NCI-H510A treated with DMSO at 0.1 percent for 48 hours (cell line): ENCODE measurements around the gene SEMA5A.

Experiments used
- DNase-seq: peaks from one replicate; lab custom pipeline; 2025; lab: John Stamatoyannopoulos, UW

SEMA5A gene

DNA sequence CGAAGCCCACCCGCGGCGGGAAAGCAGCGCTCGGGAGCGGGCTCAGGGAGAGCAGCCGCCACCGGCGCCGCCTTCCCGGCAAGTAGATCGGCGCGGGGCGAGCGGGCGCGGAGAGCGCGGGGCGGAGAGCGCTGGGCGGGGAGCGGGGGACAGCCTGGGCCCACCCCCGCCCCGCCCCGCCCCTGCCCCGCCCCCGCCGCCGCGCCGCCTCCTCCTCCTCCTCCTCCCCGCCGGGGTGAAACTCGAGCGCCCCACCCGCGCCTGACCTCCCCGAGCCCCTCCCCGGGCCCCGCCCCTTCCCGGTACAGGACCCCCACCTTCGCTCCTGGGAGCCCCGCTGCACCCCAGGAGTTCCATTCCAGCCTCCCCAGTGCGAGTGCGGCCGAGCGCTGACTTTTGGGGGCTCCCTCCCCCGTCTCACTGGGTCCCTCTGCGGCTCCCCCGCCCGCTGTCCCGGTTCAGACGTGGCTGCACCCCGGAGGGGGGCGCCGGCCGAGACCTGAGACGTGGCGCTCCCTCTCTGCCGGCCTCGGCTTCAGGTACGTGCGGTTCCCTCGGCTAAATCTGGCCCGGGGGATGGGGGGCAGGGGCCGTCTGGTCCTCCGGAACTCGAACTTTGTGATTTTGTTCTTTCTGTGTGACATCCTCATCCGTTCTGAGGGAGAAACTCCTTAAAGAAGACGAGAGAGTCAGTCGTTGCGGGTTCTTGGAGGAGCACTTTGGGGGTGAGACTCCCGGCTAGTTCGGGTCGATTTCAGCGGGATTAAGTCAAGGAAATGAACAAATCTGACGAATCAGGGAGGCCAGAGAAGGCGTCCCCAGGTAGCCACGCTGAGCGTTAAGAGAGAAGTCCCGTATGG is at the start of gene SEMA5A:
Gene SEMA5A (minus strand): TSS at position 84 of the 860 bp plus-strand sequence. CDS start 166,129 bp downstream, outside the sequence.
- DNase-seq, result peak; percentile 40

DNA sequence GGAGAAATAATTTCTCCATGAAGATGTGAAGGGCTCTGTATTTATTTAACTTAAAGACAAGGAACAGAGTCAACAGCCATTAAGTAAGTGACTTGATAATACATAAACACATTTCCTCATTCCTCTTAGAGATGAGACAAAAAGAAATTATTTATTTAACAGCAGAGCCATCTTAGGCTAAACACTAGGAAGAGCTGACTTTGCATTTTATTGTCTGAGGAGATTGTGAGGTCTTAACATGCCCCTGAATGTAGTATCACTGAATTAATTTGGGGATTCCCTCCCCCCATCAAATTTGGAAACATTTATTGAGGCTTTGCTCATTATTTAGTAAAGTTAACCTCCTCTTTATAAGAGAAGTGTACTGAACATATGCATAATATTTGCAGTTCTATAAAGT is 49.0 kb upstream of the SEMA5A start:
- DNase-seq, result no peak

GRCh38 chr5:9589049-9589835 is 43.4 kb upstream of the SEMA5A start:
- DNase-seq, result no peak

DNA sequence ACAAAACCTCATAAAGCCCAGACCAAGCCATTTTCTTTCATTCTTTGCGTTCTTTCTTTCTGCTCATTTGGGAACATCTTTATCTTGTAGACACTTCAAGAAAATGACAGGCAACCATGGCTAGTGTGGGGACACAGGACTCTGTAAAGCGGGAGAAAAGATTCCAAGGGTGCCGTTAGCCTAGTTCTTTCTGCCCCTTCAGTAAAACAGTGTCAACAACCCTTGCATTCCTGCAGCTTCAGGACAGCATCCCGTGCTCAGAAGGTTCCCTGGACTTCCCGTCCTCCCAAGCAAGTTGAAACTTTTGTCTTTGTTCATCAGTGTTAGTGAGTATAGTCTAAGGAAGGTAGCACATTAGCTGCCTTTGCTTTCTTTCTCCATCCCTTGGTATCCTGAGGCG is 42.4 kb upstream of the SEMA5A start:
- DNase-seq, result no peak

DNA sequence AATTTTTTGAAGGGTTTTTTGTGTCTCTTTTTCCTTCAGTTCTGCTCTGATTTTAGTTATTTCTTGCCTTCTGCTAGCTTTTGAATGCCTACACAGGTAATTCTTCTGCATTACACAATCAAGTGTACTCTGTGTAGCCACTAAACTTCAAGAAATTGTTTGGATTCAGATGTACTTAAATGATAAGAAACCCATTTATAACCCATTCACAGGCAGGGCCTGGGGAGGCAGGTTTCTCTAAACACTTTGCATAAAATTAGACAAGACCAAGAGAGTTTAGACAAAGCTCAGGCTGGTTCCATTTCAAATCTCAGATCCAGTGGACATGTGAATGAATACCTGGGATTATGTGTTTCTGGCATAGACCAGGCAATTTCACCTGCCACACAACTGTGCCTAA is 41.3 kb upstream of the SEMA5A start:
- DNase-seq, result no peak

- no peak for DNase-seq
Measured at GRCh38 chr5:9582406-9582805, 36.5 kb upstream of the SEMA5A start.

- no peak for DNase-seq
Measured at GRCh38 chr5:9573796-9574195, 27.9 kb upstream of the SEMA5A start.

- no peak for DNase-seq
Measured at GRCh38 chr5:9572246-9572645, 26.4 kb upstream of the SEMA5A start.

GRCh38 chr5:9570876-9571275 is 25.0 kb upstream of the SEMA5A start:
- DNase-seq, result no peak

DNA sequence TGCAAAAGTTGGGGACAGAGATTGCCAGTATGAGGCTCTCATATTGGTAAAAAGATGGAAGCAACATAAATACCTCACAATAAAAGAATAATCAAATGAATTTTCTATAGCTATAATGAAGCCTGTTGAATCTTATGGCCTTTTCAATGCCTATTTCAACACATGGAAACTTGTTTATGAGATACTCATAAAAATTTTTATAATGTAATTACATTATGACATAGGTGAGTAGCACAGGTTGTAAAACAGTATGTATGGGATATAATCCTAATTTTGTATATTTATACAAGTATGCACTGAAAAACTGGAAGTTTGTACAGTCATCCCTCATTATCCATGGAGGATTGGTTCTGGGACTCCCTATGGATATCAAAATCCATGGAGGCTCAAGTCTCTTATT is 21.2 kb upstream of the SEMA5A start:
- DNase-seq, result no peak

GRCh38 chr5:9564752-9565151 is 18.9 kb upstream of the SEMA5A start:
- DNase-seq, result no peak

DNA sequence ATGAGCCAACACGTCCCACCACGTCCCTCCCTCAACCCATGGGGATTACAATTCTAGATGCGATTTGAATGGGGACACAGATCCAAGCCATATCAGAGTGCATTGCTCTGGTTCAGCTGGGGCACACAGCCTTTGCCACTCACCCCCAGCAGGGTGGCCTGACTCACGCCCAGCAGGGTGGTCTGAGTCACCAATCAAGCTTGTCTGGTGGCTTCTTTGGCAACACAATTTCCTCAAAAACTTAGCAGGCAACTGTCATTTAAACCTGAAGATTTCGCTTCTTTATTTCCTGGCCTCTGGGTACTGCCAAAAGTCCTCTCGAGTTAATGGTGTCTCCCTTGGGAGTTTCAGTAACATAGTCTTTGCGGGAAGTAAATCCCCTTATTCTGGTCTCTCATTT is 16.3 kb upstream of the SEMA5A start:
- no peak for DNase-seq

DNA sequence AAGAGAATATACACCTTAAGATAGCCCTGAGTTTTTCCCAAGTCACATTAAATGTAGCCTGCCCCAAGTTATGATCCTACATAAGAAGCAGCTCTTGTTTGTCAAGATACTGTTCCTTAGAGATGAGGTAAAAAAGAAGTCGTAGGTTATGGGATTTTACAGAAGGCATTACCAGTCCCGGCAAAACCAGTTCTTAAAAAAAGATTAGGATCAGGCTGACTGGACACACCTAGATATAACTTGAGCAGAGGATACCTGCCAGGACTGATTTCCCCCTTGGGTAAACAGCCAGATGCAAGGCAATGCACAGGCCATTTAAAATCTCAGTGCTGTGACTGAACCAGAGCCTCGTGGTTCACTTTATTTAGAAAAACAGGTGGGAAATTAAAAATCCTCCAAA is 14.1 kb upstream of the SEMA5A start:
- DNase-seq, result no peak

DNA sequence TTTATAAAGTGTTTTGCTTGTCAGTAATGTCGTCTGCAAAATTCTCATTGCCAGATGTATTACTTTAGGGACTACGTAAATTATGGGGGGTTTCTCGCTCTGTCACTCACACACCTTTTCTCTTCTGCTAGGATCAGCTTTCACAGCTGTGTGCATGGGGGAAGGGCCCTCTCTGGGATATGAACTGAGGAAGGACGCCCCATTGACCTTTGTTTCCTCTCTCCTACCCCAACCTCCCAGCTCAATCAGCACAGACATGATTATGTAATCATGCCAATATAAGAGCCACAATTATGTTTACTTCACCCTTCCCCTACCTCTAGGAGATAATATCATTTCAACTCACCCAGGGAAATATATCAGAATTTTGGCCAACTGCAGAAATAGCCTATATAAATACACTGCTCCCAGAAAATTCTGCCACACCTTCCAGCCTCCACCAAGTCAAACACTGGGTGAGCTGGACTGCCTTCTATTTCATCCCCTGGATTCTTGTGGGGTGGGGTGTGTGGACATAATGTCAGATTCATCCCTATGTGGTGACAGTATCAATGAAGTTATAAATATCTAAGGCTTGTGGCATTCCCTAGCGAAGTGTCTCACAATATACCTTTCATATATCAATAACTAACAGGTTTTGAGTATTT is 12.6 kb upstream of the SEMA5A start:
- DNase-seq, result no peak

DNA sequence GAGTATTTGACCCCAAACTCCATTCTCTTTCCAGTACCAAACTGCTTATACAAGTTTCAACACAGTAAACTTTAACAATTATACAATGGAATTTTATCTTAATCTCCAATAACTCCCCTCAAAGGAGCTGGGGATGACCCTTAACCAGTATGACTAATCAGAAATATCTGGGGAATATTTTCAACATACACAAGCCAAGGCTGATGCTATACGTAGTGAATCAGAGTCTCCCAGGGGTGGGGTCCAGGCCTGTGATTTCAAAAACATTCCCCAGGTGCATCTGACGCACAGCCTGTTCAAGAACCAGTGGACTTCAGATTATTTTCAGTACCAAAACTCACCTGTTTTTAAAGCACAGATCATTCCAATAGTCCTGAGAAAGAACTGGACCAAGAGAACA is 11.8 kb upstream of the SEMA5A start:
- DNase-seq, result no peak

GRCh38 chr5:9555961-9556360 is 10.1 kb upstream of the SEMA5A start:
- DNase-seq, result no peak

DNA sequence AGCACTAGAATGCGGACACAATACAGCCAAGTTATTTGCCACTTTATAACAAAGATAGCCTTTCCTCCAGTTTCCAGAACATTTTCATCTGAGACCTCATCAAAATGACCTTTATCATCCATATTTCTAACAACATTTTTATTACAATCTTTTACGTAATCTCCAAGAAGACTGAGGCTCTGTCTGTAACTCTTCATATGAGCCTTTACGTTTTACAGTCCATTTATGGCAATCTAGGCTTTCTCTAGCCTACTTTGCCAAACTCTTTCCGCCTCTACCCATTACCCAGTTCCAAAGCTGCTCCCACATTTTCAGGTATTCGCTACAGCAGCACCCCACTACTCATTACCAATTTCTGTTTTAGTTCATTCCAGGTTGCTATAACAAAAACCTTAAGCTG is 8.2 kb upstream of the SEMA5A start:
- DNase-seq, result no peak

- DNase-seq, result no peak
Measured at GRCh38 chr5:9553561-9553960, 7.7 kb upstream of the SEMA5A start.

GRCh38 chr5:9551567-9552537 is 6.0 kb upstream of the SEMA5A start:
- DNase-seq, result no peak

GRCh38 chr5:9549941-9550340 is 4.1 kb upstream of the SEMA5A start:
- DNase-seq, result no peak

DNA sequence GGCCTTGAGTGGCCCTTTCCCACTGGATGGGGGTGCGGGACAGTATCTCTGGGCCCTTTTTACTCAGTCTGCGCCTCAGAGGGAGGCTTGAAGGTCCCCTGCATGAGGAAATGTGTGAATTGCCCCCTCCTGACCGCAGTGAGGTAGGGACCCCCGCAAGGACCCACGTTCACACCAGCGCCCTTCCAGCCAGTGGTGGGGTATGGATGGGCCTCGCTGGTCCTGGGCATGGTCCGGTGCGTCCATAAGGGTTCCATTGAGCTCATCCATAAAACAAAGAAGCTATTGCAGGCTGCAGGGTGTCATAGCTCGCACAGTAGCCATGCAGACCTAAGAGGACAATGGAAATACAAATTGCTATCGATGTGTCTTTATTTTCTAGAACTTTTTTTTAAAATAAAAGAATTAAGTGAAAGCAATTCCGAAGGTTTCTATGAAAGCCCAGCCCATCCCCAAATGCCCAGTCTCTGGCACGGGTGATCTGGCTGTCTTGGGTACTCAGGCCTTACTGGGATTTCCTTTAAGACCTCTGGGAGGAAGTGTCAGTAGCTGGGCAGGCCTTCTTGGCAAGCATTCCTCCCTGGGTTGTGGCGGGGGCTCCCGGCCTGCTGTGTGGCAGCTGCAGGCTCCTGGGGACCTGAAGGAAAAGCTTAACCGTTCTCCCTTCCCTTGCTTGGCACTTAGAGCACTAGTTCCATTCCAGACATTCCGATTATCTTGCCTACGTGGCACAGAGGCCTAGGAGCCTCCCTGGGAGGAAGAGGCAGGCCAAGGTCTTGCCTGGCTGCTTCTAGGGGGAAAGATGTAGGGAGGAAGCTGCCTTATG is 1.5 kb upstream of the SEMA5A start:
- no peak for DNase-seq
